ENCODE results near the gene EYA3. TPM values are rescaled to one million over a fixed set of nuclear protein-coding genes. Genes with fewer than 3 reads are reported as not detected.

EYA3 gene
- total and polyA plus RNA-seq, 2 of the 4 experiments (the other 2 are of a cell fraction) = 9.1 to 17.6 TPM

DNA sequence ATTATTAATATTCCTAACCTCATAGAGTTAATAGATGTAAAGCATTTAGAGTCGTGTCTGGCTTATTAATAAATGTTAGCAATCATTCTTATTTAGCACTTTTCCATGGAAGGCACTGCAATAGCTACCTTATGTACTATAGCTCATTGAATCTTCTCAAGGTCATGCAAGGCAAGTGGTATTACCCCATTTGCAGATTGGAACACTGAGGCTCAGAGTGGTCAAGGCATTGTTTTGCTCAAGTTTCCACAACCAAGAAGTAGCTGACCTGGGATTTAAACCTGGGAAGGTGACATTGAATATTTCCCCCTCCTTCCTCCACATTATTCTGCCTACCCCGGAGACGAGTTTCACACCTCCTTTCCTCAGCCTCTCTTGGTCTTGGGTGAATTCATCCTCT, 37.8 kb upstream of the EYA3 start:
- dilution Hi-C loops (cut with HindIII; ENCODE audit: low sequenced_read_pairs, unreplicated experiment) = no loop called here
- Histone ChIP-seq H2BK5ac (ENCODE audit: low read depth, low read length, poor library complexity, severe bottlenecking) (no peak overlapping the region), H3K4me2 (ENCODE audit: low read depth, low read length) (no peak overlapping the region), H3K9me1 (ENCODE audit: insufficient read depth, low read length) (peaks cover 12% of the 10 kb centered on the region), H3K36me3 (ENCODE audit: control insufficient read depth, insufficient read depth, low read length) (no peaks in the 10 kb centered on the region), H3K56ac (ENCODE audit: extremely low read depth, insufficient read depth, low read length) (no peak overlapping the region), H3K27me3 (ENCODE audit: control insufficient read depth, insufficient read depth, low read length) (no peaks in the 10 kb centered on the region), H2BK120ac (ENCODE audit: low read depth, low read length) (no peak overlapping the region), H2BK20ac (ENCODE audit: low read depth, low read length) (no peak overlapping the region), H3K27ac (ENCODE audit: insufficient read depth, low read length) (no peak overlapping the region), H2AK9ac (replicated peaks; ENCODE audit: low read depth, low read length, poor library complexity) (no peak overlapping the region), H3K4me1 (ENCODE audit: control insufficient read depth, insufficient read depth, low read length) (peaks cover 8% of the 10 kb centered on the region; the same call in 1 of the 2 replicates), H4K20me1 (ENCODE audit: insufficient read depth, low read length) (no peaks in the 10 kb centered on the region), H3K4me3 (ENCODE audit: insufficient read depth, low read depth, low read length) (no peak overlapping the region), H4K8ac (ENCODE audit: low read depth in 2 of 2, low read length in 2 of 2) (no peak overlapping the region), H3K4ac (ENCODE audit: low read depth, low read length) (no peak overlapping the region), H3K18ac (ENCODE audit: low read depth, low read length) (no peak overlapping the region), H3K9me3 (ENCODE audit: control insufficient read depth, insufficient read depth, low read length) (no peaks in the 10 kb centered on the region), H3K14ac (replicated peaks; ENCODE audit: low read depth, low read length) (no peak overlapping the region), H3K23ac (ENCODE audit: low read depth, low read length) (no peak overlapping the region), H4K91ac (ENCODE audit: insufficient read depth, low read depth, low read length) (no peak overlapping the region), H2BK15ac (ENCODE audit: low read depth, low read length) (no peak overlapping the region), H3K79me1 (ENCODE audit: low read depth in 1 of 2, low read length in 2 of 2) (no peaks in the 10 kb centered on the region), H2AFZ (replicated peaks; ENCODE audit: low read length, poor library complexity) (no peak overlapping the region), H3K9ac (ENCODE audit: low read depth, low read length) (no peak overlapping the region), H2AK5ac (ENCODE audit: low read depth, low read length) (no peak overlapping the region), H4K5ac (ENCODE audit: low read depth, low read length) (no peak overlapping the region)
- CTCF ChIA-PET = interaction anchor here (0.5 kb wide), 1 partner anchor 20 kb away, joined by 3 read pairs; no protein-coding TSS in a partner anchor
- in situ Hi-C loops (cut with MboI; ENCODE audit: low sequenced_read_pairs) = no loop called here
- no TSS peak for BruUV-seq (replicated peaks)
- ATAC-seq (ENCODE audit: low read depth) (no peak), DNase-seq (no peak)
- TF ChIP-seq POLR2A (IDR thresholded peaks at IDR 0.05; ENCODE audit: low read depth, low read length) (no peak), CEBPB (IDR thresholded peaks at IDR 0.05; ENCODE audit: low read depth, low read length) (no peak), NFE2L2 (IDR thresholded peaks at IDR 0.05; ENCODE audit: low read depth, low read length) (no peak), MAFK (IDR thresholded peaks at IDR 0.05; ENCODE audit: low read depth, low read length) (no peak), FOS (IDR thresholded peaks at IDR 0.05; ENCODE audit: low read depth, low read length) (no peak), RCOR1 (IDR thresholded peaks at IDR 0.05; ENCODE audit: insufficient replicate concordance, low read length) (no peak), CHD1 (IDR thresholded peaks at IDR 0.05; ENCODE audit: low read depth, low read length) (no peak), SMC3 (IDR thresholded peaks at IDR 0.05; ENCODE audit: low read depth, low read length) (no peak), RAD21 (IDR thresholded peaks at IDR 0.05; ENCODE audit: low read length) (no peak), BHLHE40 (IDR thresholded peaks at IDR 0.05; ENCODE audit: low read depth, low read length) (no peak), RFX5 (IDR thresholded peaks at IDR 0.05; ENCODE audit: low read depth, low read length) (no peak), ELK1 (IDR thresholded peaks at IDR 0.05; ENCODE audit: borderline replicate concordance, low read depth, low read length) (no peak), MXI1 (IDR thresholded peaks at IDR 0.05; ENCODE audit: borderline replicate concordance, low read depth, low read length) (no peak), MAZ (IDR thresholded peaks at IDR 0.05; ENCODE audit: borderline replicate concordance, low read depth, low read length) (no peak)
- TF ChIP-seq, protein P1, sequence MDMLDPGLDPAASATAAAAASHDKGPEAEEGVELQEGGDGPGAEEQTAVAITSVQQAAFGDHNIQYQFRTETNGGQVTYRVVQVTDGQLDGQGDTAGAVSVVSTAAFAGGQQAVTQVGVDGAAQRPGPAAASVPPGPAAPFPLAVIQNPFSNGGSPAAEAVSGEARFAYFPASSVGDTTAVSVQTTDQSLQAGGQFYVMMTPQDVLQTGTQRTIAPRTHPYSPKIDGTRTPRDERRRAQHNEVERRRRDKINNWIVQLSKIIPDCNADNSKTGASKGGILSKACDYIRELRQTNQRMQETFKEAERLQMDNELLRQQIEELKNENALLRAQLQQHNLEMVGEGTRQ (IDR thresholded peaks at IDR 0.05; ENCODE audit: low read depth, low read length) = no peak
- TF ChIP-seq, protein P2, sequence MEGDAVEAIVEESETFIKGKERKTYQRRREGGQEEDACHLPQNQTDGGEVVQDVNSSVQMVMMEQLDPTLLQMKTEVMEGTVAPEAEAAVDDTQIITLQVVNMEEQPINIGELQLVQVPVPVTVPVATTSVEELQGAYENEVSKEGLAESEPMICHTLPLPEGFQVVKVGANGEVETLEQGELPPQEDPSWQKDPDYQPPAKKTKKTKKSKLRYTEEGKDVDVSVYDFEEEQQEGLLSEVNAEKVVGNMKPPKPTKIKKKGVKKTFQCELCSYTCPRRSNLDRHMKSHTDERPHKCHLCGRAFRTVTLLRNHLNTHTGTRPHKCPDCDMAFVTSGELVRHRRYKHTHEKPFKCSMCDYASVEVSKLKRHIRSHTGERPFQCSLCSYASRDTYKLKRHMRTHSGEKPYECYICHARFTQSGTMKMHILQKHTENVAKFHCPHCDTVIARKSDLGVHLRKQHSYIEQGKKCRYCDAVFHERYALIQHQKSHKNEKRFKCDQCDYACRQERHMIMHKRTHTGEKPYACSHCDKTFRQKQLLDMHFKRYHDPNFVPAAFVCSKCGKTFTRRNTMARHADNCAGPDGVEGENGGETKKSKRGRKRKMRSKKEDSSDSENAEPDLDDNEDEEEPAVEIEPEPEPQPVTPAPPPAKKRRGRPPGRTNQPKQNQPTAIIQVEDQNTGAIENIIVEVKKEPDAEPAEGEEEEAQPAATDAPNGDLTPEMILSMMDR (conservative IDR thresholded peaks at IDR 0.05; ENCODE audit: low read depth, low read length) = no peak
- intact Hi-C loops (cut with micrococcal nuclease) = no loop called here
- WGBS, 2 experiments (ENCODE audit: extremely low coverage in 2 of 2, insufficient read length in 1 of 2) = no CpG with 5 or more reads among the region's 3 CpGs
- POLR2A ChIA-PET (ENCODE audit: unreplicated experiment) = interaction anchor here (0.5 kb wide), 1 partner anchor 34 kb away, joined by 3 read pairs; no protein-coding TSS in a partner anchor

Measured in IMR-90 (cell line).